Measurements from ENCODE around the gene ANKRD34C.

Gene ANKRD34C

DNA sequence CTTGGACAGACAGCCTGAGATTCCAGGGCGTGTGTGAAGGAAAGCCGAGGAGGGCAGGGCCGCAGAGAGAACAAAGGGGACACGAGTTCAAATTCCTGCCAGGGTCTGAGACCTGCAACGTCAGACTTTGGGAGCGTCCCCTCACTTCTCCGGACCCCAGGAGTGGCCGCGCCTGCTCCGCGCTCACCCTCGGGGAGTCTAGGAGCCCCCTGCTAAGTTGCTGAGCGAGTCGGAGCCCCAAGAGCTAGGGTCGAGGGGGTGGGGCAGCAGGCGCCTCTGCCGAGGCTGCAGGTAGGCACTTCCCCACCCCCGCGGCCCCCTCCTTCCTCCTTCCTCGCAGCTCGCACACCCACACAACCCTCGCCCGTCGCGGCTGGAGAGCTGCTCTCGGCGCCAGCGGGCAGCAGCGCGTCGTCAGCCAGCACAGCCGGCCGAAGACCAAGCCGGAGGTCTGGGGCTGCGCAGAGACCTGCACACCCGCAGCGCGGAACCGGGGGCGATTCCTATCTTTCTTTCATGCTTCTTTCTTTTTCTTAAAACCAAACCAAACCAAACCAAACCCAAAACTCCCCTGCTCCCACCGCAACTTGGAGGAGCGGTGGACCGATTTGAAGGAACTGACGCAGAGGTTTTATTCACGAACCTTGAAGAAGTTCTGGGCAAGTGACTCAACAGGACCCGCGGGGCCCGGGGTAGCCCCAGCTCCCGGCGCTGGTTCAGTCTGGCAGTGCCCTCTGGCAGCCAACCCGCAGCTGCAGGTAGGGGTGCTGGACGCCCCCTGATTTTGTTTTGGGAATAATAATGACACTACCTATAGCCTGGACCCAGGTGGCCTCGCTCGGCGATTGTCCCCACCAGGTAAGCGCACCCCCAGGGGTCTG lies at the start of gene ANKRD34C:
Gene ANKRD34C (plus strand): TSS at position 352 of the 881 bp plus-strand sequence. CDS start 10,563 bp downstream, outside the sequence.
- no peak for DNase-seq

DNA sequence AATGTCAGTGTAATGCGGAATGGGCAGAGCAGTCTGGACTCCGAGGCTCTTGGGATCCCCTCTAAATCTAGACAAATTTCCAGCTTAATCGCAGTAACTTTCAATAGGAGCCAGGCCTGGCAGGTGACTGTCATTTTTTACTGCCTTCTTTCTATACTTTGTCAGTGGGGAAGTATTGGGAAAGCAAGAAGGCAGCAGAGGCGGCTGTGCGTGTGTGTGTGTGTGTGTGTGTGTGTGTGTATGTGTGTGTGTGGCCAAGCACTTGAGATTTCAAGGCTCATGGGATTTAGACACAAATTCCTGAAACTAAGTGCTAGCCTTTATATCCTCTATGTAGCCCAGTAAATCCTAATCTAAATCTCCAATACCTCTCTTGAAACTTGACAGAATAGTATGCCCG lies 49.3 kb upstream of the ANKRD34C start:
- DNase-seq: no peak

DNA sequence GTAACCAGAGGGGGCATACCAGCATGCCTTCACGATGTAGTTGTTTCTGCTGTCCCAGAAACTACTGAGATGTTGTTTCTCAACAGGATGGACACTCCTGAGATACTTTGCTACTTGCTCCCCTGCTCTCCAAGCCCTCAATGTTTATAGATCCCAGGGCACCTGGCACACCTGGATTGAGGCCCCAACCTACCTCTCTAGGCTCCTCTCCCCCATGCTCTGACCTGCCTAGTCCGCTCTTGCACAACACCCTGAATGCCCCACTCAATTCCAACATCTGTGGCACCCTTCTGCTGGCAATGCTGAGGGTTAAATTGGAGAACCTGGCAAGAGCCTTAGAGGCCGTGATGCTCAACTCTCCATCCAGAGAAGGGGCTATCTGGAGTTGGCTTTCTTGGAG lies 42.5 kb upstream of the ANKRD34C start:
- DNase-seq: no peak

DNA sequence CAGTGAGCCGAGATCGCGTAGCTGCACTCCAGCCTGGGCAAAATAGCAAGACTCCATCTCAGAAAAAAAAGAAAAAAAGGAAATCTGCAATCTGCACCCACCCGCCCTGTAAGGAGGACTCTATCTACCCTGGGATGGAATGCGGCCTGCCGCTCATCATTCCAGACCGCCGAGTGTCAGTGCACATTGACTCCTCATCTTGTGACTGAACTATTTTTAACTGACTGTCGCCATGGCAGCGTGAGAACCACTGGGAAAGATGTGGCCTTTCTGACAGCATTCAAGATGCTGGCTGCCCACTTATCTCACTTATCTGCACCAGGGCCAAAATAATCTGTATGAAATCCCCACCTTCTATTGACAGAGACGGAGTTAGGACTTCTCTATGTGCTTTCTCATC lies 38.8 kb upstream of the ANKRD34C start:
- DNase-seq: no peak

DNA sequence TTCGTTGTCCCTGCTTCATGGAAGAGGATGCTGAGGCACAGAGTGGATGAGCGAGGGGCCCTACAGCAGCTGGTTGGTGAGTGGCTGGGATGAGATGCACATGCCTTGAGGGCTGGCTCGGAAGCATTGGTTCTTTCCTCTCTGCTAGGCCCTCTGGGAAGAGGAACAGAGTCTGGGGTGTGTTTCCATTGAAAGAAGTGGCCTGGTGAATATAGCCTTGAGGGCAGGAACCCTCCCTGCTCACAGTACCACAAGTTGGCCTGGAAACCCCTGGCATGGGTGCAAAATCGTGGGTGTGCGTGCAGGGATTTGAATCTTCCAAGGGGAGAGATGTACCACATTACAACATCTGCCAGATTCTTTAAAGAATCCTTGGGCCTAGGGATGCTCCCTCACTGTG lies 37.6 kb upstream of the ANKRD34C start:
- no peak for DNase-seq

DNA sequence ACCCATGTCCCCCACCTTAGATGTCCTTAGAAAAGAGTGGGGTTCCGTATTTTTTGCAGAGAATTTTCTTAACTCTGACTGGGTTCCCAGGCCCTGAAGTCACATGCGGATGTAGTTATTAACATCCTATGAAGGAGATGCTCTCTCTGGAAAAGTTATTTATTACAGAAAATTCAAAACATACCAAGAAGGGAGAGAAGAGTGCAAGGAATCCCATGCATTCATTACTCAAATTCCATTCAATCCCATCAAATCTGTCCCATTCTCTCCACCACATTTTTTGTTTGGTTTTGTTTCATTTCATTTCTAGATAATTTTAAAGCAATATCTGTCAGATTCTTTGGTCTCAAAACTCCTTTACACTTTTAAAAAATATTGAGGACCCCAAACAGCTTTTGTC lies 34.3 kb upstream of the ANKRD34C start:
- DNase-seq: no peak

DNA sequence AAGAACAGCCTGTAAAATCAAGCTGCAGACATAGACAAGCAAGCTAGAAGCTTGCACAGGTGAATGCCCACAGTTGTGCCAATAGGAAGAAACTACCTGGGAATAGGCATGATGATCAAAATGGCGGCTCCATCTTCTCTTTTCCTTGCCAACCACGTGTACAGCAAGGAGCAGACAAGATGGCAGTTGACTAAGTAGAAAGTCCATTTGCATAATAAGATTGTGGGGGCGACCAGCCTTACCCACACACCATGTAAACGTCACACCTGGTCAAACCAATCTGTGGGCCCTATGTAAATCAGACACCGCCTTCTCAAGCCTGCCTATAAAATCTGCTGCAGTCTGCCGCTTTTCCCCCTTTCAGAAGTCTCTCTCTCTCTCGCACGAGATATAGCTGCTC lies 25.1 kb upstream of the ANKRD34C start:
- no peak for DNase-seq

DNA sequence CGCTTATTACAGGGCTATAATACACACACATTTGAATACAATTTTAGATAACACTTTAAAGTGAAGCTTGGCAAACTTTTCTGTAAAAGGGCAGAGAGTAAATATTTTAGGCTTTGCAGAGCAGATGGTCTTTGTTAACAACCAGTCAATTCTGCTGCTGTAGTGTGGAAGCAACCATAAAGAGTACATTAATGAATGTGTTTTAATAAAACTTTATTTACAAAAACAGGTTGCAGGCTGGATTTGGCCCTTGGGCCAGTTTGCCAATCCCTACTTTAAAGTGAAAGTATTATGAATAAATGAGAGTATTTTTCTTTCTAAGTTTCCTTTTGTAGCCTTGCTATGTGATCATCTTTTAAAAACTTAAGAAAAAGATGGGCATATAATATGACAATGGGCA lies 20.7 kb upstream of the ANKRD34C start:
- no peak for DNase-seq

DNA sequence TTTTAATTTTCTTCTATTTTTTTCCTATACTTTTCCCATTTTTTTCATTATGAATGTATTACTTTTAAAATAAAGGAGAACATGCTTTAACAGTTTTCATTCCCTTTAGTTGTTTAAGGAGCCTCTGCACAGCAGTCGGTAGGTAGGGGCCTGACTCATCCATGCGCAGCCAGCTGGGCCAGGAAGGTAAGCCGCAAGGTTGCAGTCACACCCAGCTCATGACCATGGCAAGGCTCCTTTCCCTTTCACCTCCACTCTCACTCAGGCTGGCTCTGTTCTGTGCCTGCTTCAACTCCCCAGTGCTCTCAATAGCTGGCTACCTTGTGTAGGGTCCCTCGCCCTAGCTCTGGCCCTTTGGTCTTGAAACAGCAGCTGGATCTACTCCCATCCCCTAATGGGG lies 17.4 kb upstream of the ANKRD34C start:
- DNase-seq: no peak

DNA sequence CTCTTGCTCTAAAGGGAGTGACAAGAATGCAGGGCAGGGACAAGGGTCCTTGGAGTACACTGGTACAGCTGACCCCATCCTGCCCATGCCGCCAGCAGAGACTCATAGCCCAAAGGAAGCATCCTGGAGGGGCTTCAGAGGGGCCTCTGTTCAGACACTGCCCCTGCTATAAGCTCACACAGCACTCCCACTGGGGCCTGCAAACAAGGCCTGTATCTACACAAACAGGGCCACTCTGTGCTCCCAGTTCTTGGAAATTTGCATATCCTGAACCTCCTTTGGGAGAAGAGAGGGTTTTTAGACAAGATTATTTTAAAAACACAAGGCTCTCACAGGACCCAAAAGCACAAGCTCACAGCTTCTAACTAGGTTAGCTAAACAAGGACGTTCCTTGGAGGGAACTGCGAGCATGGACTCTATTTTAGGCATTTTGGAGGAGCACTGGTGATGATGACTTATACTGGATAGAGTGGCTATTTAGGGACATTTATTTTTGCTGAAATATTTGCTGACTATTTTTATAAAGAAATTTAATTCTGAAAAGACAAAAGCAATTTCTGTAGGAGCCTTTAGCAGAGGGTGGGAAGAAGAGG lies 16.4 kb upstream of the ANKRD34C start:
- DNase-seq: no peak

DNA sequence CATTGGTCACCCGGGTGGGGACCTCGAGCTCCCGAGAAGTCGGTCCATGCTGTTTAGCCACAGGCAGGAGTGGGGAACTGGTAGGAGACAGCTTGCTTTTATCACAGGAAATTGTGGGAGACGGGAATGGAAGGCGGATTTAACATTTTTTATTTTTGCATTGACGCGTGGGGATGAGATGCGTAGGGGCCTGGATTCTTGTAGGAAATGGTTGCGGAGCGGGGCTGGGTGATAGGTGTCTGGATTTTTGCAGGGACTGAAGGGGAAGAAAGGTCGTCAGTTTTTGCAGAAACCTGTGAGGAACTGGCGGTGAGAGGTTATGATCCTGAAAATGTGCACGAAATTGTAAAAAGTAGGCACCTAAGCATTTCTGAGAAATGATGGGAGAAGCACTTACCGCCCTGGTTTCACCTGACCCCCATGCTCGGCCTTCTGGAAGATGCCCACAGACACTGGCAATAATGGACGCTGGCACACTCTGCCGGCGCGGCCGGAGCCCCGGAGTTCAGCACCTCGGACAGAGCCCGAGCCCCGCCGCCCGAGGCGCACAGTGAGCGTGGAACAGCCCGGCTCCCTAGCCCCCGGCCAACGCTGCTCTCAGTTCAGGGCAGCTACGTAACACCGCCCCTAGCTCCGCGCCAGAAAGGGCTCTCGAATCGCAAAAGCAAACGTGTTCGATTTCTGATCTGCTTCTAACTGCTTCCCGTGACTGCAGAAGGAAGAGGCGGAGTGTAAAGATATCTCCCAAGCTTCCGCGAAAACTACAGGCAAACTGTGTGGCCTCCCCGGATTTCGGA lies 928 bp downstream of the ANKRD34C start:
- peak; percentile 42 to 76 (median 55) for DNase-seq

DNA sequence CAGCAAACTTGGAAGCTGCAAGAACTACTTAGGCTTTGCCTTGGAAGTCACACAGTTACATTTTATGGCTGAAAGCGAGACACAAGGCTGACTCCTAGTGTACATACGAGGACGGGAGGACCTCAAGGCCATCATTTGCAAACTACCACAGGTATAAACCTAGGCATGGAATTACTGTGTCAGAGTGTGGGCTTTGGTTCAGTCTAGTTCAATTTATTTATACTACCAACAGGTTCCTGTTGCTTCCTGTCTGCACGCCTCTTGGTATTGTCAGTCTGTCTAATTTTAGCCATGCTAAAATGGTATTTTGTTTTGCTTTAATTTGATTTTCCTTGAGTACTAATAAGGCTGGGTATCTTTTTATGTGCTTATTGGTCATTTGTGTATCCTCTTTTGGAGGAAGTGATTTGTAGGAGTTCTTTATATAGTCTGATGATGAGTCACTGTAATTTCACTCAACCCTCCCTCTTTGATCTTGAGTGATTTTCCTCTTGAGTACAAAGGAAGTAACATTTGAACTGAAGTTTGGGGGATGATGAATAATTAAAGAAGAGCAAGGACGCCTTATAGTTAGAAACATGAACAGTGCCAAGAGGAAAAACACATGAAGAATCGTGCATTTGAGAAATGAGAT lies 8.2 kb downstream of the ANKRD34C start:
- no peak for DNase-seq

DNA sequence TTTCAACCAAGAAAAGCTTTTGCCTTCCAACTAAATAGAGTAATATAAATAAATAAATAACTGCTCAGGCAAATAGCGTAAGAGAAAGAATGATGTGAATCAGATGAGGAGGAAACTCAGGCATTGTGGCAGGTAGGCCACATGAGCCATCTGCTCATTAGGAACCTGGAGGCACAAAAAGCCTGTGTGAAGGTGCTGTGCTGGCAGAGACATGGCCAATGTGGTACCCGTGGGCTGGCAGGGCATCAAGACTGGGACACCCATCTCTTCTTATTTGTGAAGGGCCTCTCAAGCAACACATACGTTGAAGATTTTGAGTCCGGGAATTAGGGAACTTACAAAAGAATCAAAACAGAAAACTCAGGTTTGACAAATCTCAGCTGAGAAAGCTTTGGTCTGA lies 9.5 kb downstream of the ANKRD34C start:
- no peak for DNase-seq

DNA sequence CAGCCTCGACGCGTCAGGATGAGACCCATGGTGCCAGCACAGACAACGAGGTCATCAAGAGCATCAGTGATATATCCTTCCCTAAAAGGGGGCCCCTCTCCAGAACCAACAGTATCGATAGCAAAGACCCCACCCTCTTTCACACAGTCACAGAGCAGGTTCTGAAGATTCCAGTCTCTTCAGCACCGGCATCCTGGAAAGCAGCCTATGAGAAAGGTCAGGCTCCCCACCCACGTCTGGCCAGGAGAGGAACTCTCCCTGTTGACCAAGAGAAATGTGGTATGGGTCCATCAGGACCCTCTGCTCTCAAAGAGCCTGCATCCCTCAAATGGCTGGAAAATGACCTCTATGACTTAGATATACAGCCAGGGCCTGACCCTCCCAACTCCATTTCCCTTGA lies 11.6 kb downstream of the ANKRD34C start:
- DNase-seq: no peak

DNA sequence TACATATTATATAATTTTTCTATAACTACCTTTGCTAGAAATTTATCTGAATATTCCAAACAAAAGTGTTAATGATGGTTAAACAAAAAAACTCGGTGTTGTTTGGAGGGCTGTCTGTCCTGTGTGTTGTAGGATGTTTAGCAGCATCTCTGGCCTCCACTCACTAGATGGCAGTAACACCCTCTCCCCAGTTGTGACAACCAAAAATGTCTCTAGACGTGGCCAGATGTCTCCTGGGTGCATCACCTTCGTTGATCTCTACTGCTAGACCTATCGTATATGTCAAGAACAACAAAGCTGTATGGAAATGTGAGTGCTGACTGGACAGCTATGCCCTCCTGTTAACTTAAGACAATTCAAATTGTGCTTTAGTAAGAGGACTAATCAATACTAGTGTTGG lies 14.1 kb downstream of the ANKRD34C start:
- no peak for DNase-seq

DNA sequence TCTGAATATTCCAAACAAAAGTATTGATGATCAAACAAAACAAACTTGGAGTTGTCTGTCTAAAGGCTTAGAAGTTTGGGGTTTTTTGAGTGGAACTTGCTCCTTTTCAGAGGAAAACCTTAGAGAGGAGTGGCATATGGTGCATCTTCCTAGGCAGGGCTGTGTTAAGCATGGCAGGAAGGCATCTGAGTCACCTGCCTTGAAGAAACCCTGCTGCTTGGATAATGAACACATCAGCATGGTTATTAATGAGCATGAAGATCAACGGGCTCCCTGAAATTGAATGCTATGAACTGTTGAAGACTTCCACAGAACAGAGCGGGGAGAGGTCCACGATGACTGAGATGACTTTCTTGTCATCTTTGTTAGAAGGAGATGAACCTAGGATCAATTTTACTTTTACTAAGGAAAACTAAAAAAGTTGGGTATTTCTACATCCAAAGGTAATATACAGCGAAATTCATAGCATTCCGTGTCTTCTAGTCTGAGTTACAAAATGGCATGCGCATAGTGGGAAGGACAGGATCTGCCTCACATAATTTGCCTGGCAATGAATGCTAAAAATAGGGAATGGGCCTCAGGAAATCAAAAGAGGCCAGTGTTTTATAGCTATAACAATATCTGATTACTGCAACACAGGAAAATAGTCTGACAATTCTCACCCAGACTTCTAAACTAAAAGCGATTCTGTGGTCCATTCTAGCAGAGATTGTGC lies 16.8 kb downstream of the ANKRD34C start:
- no peak for DNase-seq

DNA sequence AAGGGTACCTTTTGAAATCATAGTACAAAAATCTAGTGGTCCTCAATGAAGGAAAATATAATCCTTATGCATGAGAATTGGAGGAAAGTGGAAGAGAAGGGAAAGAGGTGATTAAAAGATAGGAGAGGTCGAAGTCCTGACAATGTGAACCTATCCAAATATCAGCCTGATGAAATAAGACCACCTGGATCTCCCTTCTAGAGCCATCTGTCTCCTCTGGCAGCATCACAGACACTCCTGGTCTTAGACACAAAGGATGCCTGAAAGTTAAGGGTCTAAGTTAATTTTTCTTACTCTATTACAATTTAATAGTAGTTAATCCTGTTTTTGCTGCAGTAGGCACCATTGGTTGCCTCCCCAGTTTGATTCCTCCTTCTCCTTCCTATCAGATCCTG lies 17.3 kb downstream of the ANKRD34C start:
- DNase-seq: no peak

DNA sequence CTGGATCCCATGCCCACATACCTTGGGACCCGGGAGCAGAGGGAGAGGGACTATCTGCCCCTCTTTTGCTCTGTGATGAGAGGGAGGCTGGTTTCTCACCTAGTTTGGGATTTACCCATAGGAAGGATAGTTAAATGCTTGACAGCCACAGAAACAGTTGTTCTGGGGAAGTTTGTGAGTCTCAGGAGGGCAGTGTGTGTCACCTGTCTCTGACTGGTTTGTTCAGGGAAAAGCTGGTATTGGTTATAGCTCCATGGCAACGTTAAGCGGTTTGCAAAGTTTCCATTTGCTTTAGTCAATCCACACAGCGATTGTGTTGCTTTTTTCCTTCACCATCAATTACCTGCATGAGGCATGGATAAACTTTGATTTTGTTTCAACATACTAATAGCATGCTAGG lies 24.7 kb downstream of the ANKRD34C start:
- no peak for DNase-seq

DNA sequence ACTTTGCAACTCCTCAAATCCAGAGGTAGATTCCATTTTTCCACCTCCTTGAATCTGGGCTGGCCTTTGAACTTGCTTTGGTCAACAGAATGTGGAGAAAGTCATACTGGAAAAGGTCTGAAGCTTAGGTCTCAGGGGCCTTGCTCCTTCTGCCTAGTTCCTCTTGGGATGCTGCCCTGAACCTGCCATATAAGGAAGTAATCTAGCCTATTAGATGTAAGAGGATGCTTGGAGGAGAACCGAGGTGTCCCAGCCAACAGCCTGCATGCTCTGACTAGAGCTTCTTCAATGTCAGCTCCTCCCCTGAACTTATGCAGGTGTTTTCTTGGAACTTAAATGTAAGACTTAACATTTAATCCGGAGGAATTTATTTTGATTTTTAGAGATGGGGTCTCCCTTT lies 26.4 kb downstream of the ANKRD34C start:
- no peak for DNase-seq

DNA sequence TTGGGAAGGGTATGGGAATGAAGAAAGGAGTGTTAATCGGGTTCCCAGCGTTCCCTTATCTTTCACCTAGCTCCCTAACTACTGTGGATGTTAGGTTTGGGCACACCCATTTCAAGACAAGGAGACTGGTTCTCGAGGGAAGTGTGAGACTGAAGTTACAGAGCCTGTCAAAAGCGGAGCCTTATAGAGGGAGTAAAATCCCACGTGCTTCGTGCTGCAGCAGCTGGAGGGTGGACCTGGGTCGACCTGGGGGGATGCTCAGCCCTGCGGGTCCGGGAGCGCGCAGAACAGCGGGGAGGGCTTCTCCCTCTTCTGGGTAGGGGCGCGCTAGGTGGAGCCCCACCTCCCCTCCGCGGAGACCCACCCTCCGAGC lies 28.1 kb downstream of the ANKRD34C start:
- DNase-seq: no peak

DNA sequence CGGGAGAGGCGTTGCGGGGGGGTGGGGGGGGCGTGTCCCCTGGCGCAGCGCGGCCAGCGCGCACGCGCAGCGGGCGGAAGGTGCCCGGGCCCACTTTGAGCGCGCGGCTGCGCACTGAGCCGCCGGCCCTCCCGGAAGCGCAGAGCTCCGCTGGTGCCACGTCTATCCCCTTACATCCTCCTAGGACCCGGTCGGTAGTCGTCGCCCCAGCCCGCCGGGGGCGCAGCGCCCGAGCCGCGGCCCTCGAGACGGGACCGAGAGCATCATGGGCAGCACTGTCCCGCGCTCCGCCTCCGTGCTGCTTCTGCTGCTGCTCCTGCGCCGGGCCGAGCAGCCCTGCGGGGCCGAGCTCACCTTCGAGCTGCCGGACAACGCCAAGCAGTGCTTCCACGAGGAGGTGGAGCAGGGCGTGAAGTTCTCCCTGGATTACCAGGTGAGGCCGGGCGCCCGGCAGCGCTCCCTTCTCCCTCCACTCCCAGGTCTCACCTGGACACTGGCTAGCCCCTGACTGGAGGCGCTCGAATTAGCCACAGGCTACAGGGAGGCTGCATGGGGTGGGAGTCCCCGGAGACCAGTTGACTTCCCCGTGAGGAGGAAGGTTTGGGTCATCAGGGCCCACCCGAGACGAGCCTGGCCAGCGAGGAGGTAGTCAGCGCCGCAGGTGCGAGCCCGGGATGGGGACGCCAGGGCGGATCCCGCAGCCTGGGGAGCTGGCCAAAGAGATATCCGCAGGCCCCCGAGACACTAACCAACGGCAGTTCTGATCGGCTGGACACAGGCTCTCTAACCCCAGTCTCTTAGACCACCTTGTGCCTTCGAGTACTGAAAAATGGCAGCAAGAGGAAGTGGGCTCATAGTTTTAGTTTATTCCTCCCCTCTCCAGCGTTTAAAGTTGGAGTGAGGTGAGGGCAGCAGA lies 28.7 kb downstream of the ANKRD34C start, which contains the start of gene TMED3:
Gene TMED3 (plus strand): TSS at position 128 of the 916 bp plus-strand sequence. CDS start 138 bp downstream, at position 266.
- DNase-seq: peak; percentile 82 to 92 (median 89)

Measured in suppressor macrophage treated with lipopolysaccharide for 1 hour (primary cell).